Neural cell (in vitro differentiated cells): ENCODE data around the gene DNER. TPM values are rescaled to one million over a fixed set of nuclear protein-coding genes. Genes with fewer than 3 reads are reported as not detected.

Experiments used
- H2AFZ ChIP-seq: fragments of 200-600, 300-800 bp; sonication (generic), shearing (Covaris generic); 2 replicates; pipeline ENCODE4 v1.6.0; 2014; ENCODE audit warnings: low read depth, mild to moderate bottlenecking, antibody characterized with exemption, low read length, moderate library complexity
- H3F3A ChIP-seq: fragments of 200-600 bp; shearing (Covaris generic); 2 replicates; pipeline ENCODE4 v1.6.1; 2016; ENCODE audit warnings: mild to moderate bottlenecking, moderate library complexity, mixed read lengths, antibody characterized with exemption, low read length; ENCODE audit not compliant: insufficient read depth, poor library complexity, severe bottlenecking
- H3K27ac ChIP-seq: fragments of 200-600, 300-800 bp; sonication (generic), shearing (Covaris generic); 2 replicates; pipeline ENCODE4 v1.5.1; 2014; ENCODE audit warnings: mild to moderate bottlenecking, low read length, moderate library complexity
- H3K27me3 ChIP-seq: fragments of 300-800, 200-600 bp; sonication (generic), shearing (Covaris generic); 2 replicates; pipeline ENCODE4 v1.6.0; 2014; ENCODE audit warnings: mild to moderate bottlenecking, low read depth, low read length, moderate library complexity; ENCODE audit not compliant: insufficient read depth
- H3K36me3 ChIP-seq: fragments of 300-800, 200-600 bp; sonication (generic), shearing (Covaris generic); 2 replicates; pipeline ENCODE4 v1.5.1; 2014; ENCODE audit warnings: mild to moderate bottlenecking, antibody characterized with exemption, low read length, moderate library complexity; ENCODE audit not compliant: insufficient read depth
- H3K4me2 ChIP-seq: fragments of 300-800, 200-600 bp; sonication (generic), shearing (Covaris generic); 2 replicates; pipeline ENCODE4 v1.6.0; 2014; ENCODE audit warnings: mild to moderate bottlenecking, low read length
- H3K4me3 ChIP-seq: fragments of 300-800, 200-600 bp; sonication (generic), shearing (Covaris generic); 2 replicates; pipeline ENCODE4 v1.5.1; 2014; ENCODE audit warnings: mild to moderate bottlenecking, low read length, moderate library complexity
- H3K79me2 ChIP-seq: fragments of 200-600 bp; shearing (Covaris generic); replicated peaks from 2 replicates; pipeline ENCODE4 v1.6.0; 2014; ENCODE audit warnings: mild to moderate bottlenecking, low read length, moderate library complexity; ENCODE audit not compliant: insufficient read depth
- H3K9ac ChIP-seq: fragments of 300-800, 200-600 bp; sonication (generic), shearing (Covaris generic); 2 replicates; pipeline ENCODE4 v1.6.1; 2016; ENCODE audit warnings: mild to moderate bottlenecking, low read length, mixed read lengths
- H3K9me2 ChIP-seq: fragments of 200-600 bp; shearing (Covaris generic); 2 replicates; pipeline ENCODE4 v1.6.1; 2016; ENCODE audit warnings: mild to moderate bottlenecking, low read length, mixed read lengths; ENCODE audit not compliant: insufficient read depth
- H3K9me3 ChIP-seq: fragments of 200-600, 300-800 bp; sonication (generic), shearing (Covaris generic); 2 replicates; pipeline ENCODE4 v1.6.1; 2016; ENCODE audit warnings: mild to moderate bottlenecking, mixed run types, low read length, moderate library complexity, mixed read lengths
- H4K20me1 ChIP-seq: fragments of 200-600 bp; shearing (Covaris generic); 2 replicates; pipeline ENCODE4 v1.6.1; 2016; ENCODE audit warnings: mild to moderate bottlenecking, mixed run types; ENCODE audit not compliant: insufficient read depth
- CTCF ChIP-seq: fragments of 450-650 bp; IDR thresholded peaks from 2 replicates; pipeline ENCODE4 v1.5.1; 2014; ENCODE audit warnings: antibody characterized with exemption, mild to moderate bottlenecking, moderate library complexity; ENCODE audit not compliant: poor library complexity, severe bottlenecking
- EP300 ChIP-seq: fragments of 450-650 bp; conservative IDR thresholded peaks from 2 replicates; pipeline ENCODE4 v1.6.1; 2014; ENCODE audit warnings: antibody characterized with exemption, mild to moderate bottlenecking, moderate library complexity; ENCODE audit not compliant: poor library complexity, severe bottlenecking
- EZH2 ChIP-seq: fragments of 200-600, 300-800 bp; shearing (Covaris generic), sonication (generic); IDR thresholded peaks from 2 replicates; pipeline ENCODE4 v1.6.1; 2014; ENCODE audit warnings: antibody characterized with exemption, low read length, borderline replicate concordance, mild to moderate bottlenecking; ENCODE audit not compliant: insufficient read depth, poor library complexity, severe bottlenecking
- MXI1 ChIP-seq: fragments of 450-650 bp; conservative IDR thresholded peaks from 2 replicates; pipeline ENCODE4 v1.6.1; 2014; ENCODE audit warnings: antibody characterized with exemption, mild to moderate bottlenecking; ENCODE audit not compliant: poor library complexity, severe bottlenecking
- POLR2AphosphoS5 ChIP-seq: IDR thresholded peaks from 2 replicates; pipeline ENCODE4 v1.6.1; 2012
- RAD21 ChIP-seq: fragments of 450-650 bp; conservative IDR thresholded peaks from 2 replicates; pipeline ENCODE4 v1.6.1; 2014; ENCODE audit warnings: antibody characterized with exemption, mild to moderate bottlenecking, moderate library complexity
- SMC3 ChIP-seq: fragments of 450-650 bp; conservative IDR thresholded peaks from 2 replicates; pipeline ENCODE4 v1.6.1; 2014; ENCODE audit warnings: antibody characterized with exemption, mild to moderate bottlenecking, moderate library complexity; ENCODE audit not compliant: poor library complexity
- TAF1 ChIP-seq: IDR thresholded peaks from 2 replicates; pipeline ENCODE4 v1.6.1; 2012; ENCODE audit warnings: low read depth
- polyA plus RNA-seq: library from polyadenylated mRNA; depleted of rRNA; stranded (reverse); fragments of >200 nt; gene quantifications from 2 replicates; pipeline ENCODE4 v1.2.3, GENCODE V29; 2014
- TF ChIP-seq, protein P1 (sequence below): IDR thresholded peaks from 2 replicates; pipeline ENCODE4 v1.6.1; 2012; ENCODE audit warnings: borderline replicate concordance

The DNER gene
- polyA plus RNA-seq, 1 donor from 2014 or later, result 310 TPM

DNA sequence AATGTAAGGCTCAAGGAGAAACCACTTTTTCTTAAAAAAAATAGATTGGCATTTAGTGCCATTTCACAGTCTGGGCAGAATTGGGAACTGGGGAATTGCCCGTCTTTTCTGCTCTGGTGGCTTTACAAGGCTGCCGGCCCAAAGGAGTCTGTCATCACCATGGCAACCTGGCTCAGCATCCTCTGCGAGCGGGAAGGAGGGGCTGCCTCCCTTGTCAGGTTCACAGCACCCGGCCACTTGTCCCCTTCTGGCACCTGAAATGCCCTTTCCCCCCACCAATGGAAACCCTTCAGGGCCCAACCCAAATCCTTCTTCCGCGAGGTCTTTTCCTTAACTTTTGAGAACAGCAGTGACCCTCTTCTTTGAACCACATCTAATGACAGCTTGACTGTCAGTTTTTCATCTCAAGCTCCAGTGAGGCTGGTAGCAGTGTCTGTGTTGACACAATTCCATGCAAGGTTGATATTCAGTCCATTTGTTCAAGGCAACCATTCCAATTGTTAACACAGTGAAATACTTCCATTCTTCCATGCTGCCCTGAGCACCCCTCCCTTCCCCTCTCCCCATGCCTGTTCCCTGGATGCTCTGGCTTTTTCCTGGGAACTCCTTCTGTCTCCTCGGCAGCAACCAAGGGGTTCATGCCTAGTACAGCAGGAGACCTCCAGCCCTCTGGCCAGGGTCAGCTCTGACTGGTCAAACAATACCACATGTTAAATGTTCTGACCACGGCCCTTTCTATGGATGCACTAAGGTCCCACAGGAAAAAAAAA, 79.6 kb downstream of the DNER start:
- peak overlapping the region; percentile 59 for H3K4me2 ChIP-seq
- H3F3A ChIP-seq, result no peaks in the 10 kb centered on the region
- H3K9me3 ChIP-seq, result no peaks in the 10 kb centered on the region
- no peak for TF ChIP-seq CTCF
- TF ChIP-seq SMC3, result no peak
- peak; percentile 58 for TF ChIP-seq POLR2AphosphoS5
- peak; percentile 20 for TF ChIP-seq RAD21
- TF ChIP-seq, protein P1, sequence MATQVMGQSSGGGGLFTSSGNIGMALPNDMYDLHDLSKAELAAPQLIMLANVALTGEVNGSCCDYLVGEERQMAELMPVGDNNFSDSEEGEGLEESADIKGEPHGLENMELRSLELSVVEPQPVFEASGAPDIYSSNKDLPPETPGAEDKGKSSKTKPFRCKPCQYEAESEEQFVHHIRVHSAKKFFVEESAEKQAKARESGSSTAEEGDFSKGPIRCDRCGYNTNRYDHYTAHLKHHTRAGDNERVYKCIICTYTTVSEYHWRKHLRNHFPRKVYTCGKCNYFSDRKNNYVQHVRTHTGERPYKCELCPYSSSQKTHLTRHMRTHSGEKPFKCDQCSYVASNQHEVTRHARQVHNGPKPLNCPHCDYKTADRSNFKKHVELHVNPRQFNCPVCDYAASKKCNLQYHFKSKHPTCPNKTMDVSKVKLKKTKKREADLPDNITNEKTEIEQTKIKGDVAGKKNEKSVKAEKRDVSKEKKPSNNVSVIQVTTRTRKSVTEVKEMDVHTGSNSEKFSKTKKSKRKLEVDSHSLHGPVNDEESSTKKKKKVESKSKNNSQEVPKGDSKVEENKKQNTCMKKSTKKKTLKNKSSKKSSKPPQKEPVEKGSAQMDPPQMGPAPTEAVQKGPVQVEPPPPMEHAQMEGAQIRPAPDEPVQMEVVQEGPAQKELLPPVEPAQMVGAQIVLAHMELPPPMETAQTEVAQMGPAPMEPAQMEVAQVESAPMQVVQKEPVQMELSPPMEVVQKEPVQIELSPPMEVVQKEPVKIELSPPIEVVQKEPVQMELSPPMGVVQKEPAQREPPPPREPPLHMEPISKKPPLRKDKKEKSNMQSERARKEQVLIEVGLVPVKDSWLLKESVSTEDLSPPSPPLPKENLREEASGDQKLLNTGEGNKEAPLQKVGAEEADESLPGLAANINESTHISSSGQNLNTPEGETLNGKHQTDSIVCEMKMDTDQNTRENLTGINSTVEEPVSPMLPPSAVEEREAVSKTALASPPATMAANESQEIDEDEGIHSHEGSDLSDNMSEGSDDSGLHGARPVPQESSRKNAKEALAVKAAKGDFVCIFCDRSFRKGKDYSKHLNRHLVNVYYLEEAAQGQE, result peak; percentile 46
- no peak for TF ChIP-seq TAF1
- TF ChIP-seq MXI1, result no peak
- peak; percentile 58 for TF ChIP-seq EP300
- TF ChIP-seq EZH2, result no peak
- H2AFZ ChIP-seq, result no peak overlapping the region
- H3K27me3 ChIP-seq, result no peaks in the 10 kb centered on the region
- no peaks in the 10 kb centered on the region for H3K9me2 ChIP-seq
- H3K27ac ChIP-seq, result peak overlapping the region; percentile 79
- H3K36me3 ChIP-seq, result no peaks in the 10 kb centered on the region
- peak overlapping the region; percentile 37 for H3K9ac ChIP-seq
- H4K20me1 ChIP-seq, result no peaks in the 10 kb centered on the region
- peaks cover 25% of the 10 kb centered on the region for H3K79me2 ChIP-seq
- H3K4me3 ChIP-seq, result peak overlapping the region; percentile 51

DNA sequence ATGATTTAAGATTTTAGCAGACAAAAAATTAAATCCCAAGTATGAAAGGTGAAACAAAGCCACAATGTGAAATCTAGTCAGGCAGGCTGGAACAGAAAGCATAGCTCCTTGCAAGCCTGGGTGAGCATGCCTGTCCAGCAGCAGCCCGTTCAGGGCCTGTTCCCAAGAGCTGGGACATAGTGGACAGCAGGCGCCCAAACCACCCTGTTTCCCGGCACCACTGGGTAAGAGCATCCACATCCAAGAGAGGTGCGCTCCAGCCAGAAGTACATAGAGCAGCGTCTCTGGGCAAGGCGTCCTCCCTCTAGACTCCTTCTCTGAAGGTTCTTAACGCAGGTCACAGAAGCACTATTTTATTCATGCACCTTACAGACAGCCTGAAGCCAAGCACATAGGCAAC, 80.8 kb downstream of the DNER start:
- H2AFZ ChIP-seq, result no peak overlapping the region
- H3K4me2 ChIP-seq, result no peak overlapping the region
- TF ChIP-seq MXI1, result no peak
- no peak for TF ChIP-seq SMC3
- no peak for TF ChIP-seq TAF1
- no peak for TF ChIP-seq EZH2
- no peak for TF ChIP-seq RAD21
- TF ChIP-seq CTCF, result no peak
- no peaks in the 10 kb centered on the region for H3K27me3 ChIP-seq
- H3K9me2 ChIP-seq, result no peaks in the 10 kb centered on the region
- H3F3A ChIP-seq, result no peaks in the 10 kb centered on the region
- peaks cover 25% of the 10 kb centered on the region for H3K79me2 ChIP-seq
- peak overlapping the region; percentile 15 for H3K9ac ChIP-seq
- no peaks in the 10 kb centered on the region for H3K36me3 ChIP-seq
- H3K9me3 ChIP-seq, result no peaks in the 10 kb centered on the region
- H3K27ac ChIP-seq, result peak overlapping the region; percentile 79
- H4K20me1 ChIP-seq, result no peaks in the 10 kb centered on the region
- peak overlapping the region; percentile 51 for H3K4me3 ChIP-seq
